Esophagus squamous epithelium (tissue), 4 donors: ENCODE measurements around the gene SMOC1.

Experiments
- CTCF ChIP-seq, 6 experiments: fragments of 450-650 bp in 4 of 6; fragments of 200-600 bp in 2 of 6; sonication (generic) in 2 of 6; IDR thresholded peaks; one replicate each; pipeline ENCODE4 v1.5.1; 2016 to 2019; ENCODE audit warnings: antibody characterized with exemption in 6 of 6, mild to moderate bottlenecking in 4 of 6, moderate library complexity in 4 of 6
- POLR2A ChIP-seq, 4 donors: fragments of 450-650 bp; IDR thresholded peaks; one replicate each; pipeline ENCODE4 v1.6.1; 2017; ENCODE audit warnings: antibody characterized with exemption in 4 of 4, mild to moderate bottlenecking in 4 of 4, moderate library complexity in 3 of 4

- TF ChIP-seq CTCF (IDR thresholded peaks at IDR 0.05) (no peak), POLR2A (IDR thresholded peaks at IDR 0.05) (no peak)
These were observed 126.1 kb downstream of the SMOC1 start for GRCh38 chr14:70005281-70005805.
